NCI-H748 treated with DMSO at 0.1 percent for 48 hours (cell line): ENCODE data around the gene ATP6V0A1.
A peak's percentile ranks its signal among the peaks of the same experiment; 100 is the strongest.
"Not testable (repeated sequence)": the region's sequence is repeated elsewhere in the genome, so short reads cannot be mapped to it uniquely, and the experiment has no call there.

Experiments
- DNase-seq: peaks from one replicate; lab custom pipeline; 2025; lab: John Stamatoyannopoulos, UW

Gene ATP6V0A1

GRCh38 chr17:42477173-42477572 is 18.5 kb downstream of the ATP6V0A1 start:
- DNase-seq = no peak

GRCh38 chr17:42477824-42478223 is 19.1 kb downstream of the ATP6V0A1 start:
- DNase-seq = not testable (repeated sequence)

GRCh38 chr17:42484304-42484703 is 25.6 kb downstream of the ATP6V0A1 start:
- DNase-seq = no peak

- DNase-seq = no peak
Observed at GRCh38 chr17:42485680-42486079, 27.0 kb downstream of the ATP6V0A1 start.

- DNase-seq = no peak
Observed at GRCh38 chr17:42488032-42488431, 29.4 kb downstream of the ATP6V0A1 start.

- no peak for DNase-seq
Observed at GRCh38 chr17:42493319-42493718, 34.6 kb downstream of the ATP6V0A1 start.

GRCh38 chr17:42494673-42495072 is 36.0 kb downstream of the ATP6V0A1 start:
- DNase-seq = no peak

- no peak for DNase-seq
Observed at GRCh38 chr17:42498828-42499227, 40.1 kb downstream of the ATP6V0A1 start.

- DNase-seq = no peak
Observed at GRCh38 chr17:42502091-42502490, 43.4 kb downstream of the ATP6V0A1 start.

GRCh38 chr17:42502926-42503325 is 44.2 kb downstream of the ATP6V0A1 start:
- no peak for DNase-seq

- no peak for DNase-seq
Observed at GRCh38 chr17:42507671-42508070, 49.0 kb downstream of the ATP6V0A1 start.

GRCh38 chr17:42508426-42509165 is 49.9 kb downstream of the ATP6V0A1 start:
- DNase-seq = no peak

- no peak for DNase-seq
Observed at GRCh38 chr17:42509409-42509808, 50.7 kb downstream of the ATP6V0A1 start.

- DNase-seq = no peak
Observed at GRCh38 chr17:42509841-42510240, 51.2 kb downstream of the ATP6V0A1 start.

GRCh38 chr17:42512246-42512645 is 53.6 kb downstream of the ATP6V0A1 start:
- DNase-seq = no peak

GRCh38 chr17:42512733-42513251 is 54.1 kb downstream of the ATP6V0A1 start:
- DNase-seq = no peak

- DNase-seq = no peak
Observed at GRCh38 chr17:42513686-42514085, 55.0 kb downstream of the ATP6V0A1 start.

GRCh38 chr17:42514279-42514678 is 55.6 kb downstream of the ATP6V0A1 start:
- no peak for DNase-seq

- no peak for DNase-seq
Observed at GRCh38 chr17:42514867-42515266, 56.2 kb downstream of the ATP6V0A1 start.

- DNase-seq = peak; percentile 2
Observed at GRCh38 chr17:42517516-42517915, 58.8 kb downstream of the ATP6V0A1 start.

GRCh38 chr17:42518046-42518754 is 59.5 kb downstream of the ATP6V0A1 start:
- DNase-seq = no peak

GRCh38 chr17:42518755-42519545 is 60.3 kb downstream of the ATP6V0A1 start:
- DNase-seq = no peak
